Activated CD4-positive, alpha-beta T cell treated with anti-CD3 and anti-CD28 coated beads for 36 hours (primary cell): ENCODE results near the gene C19orf25. TPM values are rescaled to one million over a fixed set of nuclear protein-coding genes. Genes with fewer than 3 reads are reported as not detected.

Experiments used
- ATAC-seq: fragments of 200-7000 bp; cut with Tn5 transposase; one replicate; pipeline ENCODE4 v1.10.0; 2021; ENCODE audit warnings: mild to moderate bottlenecking, moderate library complexity
- CTCF ChIA-PET: fragments of 350-600 bp; sonication (Branson Sonifier 250); formaldehyde crosslinking; loops from one replicate; lab custom pipeline; 2021; ENCODE audit warnings: antibody characterized with exemption; lab: Charles Lee
- POLR2A ChIA-PET: fragments of 350-600 bp; sonication (Branson Sonifier 250); formaldehyde crosslinking; loops from one replicate; lab custom pipeline; 2021; ENCODE audit warnings: antibody characterized with exemption, inconsistent platforms; lab: Charles Lee
- DNase-seq: peaks from one replicate; pipeline ENCODE4 v3.0.0-alpha.2; 2020
- H3K27ac Mint-ChIP-seq: one replicate; pipeline ENCODE4 v1.8.0; 2021; ENCODE audit warnings: mixed read lengths
- H3K27me3 Mint-ChIP-seq: one replicate; pipeline ENCODE4 v1.8.0; 2021; ENCODE audit warnings: mixed read lengths
- H3K36me3 Mint-ChIP-seq: one replicate; pipeline ENCODE4 v1.8.0; 2021; ENCODE audit warnings: low read depth, mixed read lengths
- H3K4me1 Mint-ChIP-seq: one replicate; pipeline ENCODE4 v1.8.0; 2021; ENCODE audit warnings: mixed read lengths
- H3K4me3 Mint-ChIP-seq: one replicate; pipeline ENCODE4 v1.8.0; 2021; ENCODE audit warnings: mild to moderate bottlenecking, moderate library complexity, mixed read lengths
- H3K9me3 Mint-ChIP-seq: one replicate; pipeline ENCODE4 v1.8.0; 2021; ENCODE audit warnings: low read depth, mixed read lengths
- intact Hi-C, 2 experiments: fragments of 100-400 bp; cut with DNase I in 1 of 2; cut with micrococcal nuclease in 1 of 2; formaldehyde crosslinking; loops; one replicate each; pipeline versions ENCODE4 v1.14.2 to v1.15.1; 2022 to 2024; cut with DNase I, micrococcal nuclease
- total RNA-seq, 2 experiments: library from RNA; stranded (reverse); gene quantifications; one replicate each; pipeline ENCODE4 v1.2.3, GENCODE V29; 2021

The C19orf25 gene
- total RNA-seq, 2 experiments from 2014 or later, result 19.9 to 26.9 TPM

GRCh38 chr19:1492474-1493006 lies 13.5 kb upstream of the C19orf25 start:
- Mint-ChIP-seq H3K4me3 (no peak overlapping the region), H3K4me1 (peaks cover 9% of the 10 kb centered on the region), H3K27ac (no peak overlapping the region), H3K27me3 (peaks cover 3% of the 10 kb centered on the region), H3K36me3 (no peaks in the 10 kb centered on the region), H3K9me3 (no peaks in the 10 kb centered on the region)
- intact Hi-C loops, result no loop called here
- DNase-seq (no peak), ATAC-seq (no peak)
- ChIA-PET CTCF (interaction anchor here (0.6 kb wide), 1 partner anchor 13 kb away, joined by 4 read pairs; no protein-coding TSS in a partner anchor), POLR2A (no interaction called here)

GRCh38 chr19:1491849-1492170 lies 12.8 kb upstream of the C19orf25 start:
- ChIA-PET POLR2A (interaction anchor here (0.6 kb wide), 1 partner anchor 112 kb away, joined by 8 read pairs; no protein-coding TSS in a partner anchor), CTCF (interaction anchor here (0.6 to 1.4 kb wide), 3 partner anchors 10 to 14 kb away, joined by 3 to 4 read pairs (median 3); no protein-coding TSS in a partner anchor)
- H3K27ac Mint-ChIP-seq, result no peak overlapping the region
- H3K36me3 Mint-ChIP-seq, result no peaks in the 10 kb centered on the region
- peaks cover 9% of the 10 kb centered on the region for H3K4me1 Mint-ChIP-seq
- H3K4me3 Mint-ChIP-seq, result peak overlapping the region; percentile 63
- H3K27me3 Mint-ChIP-seq, result peaks cover 3% of the 10 kb centered on the region
- no peaks in the 10 kb centered on the region for H3K9me3 Mint-ChIP-seq
- ATAC-seq, result no peak
- intact Hi-C loops, result loop anchor here in 1 of 2 experiments (1.0 to 2.0 kb wide), 4 partner anchors 113 to 695 kb away; partner anchors contain the start of genes PTBP1, RNU6-2, TMEM259 and UQCR11
- DNase-seq, result no peak

- peaks cover 9% of the 10 kb centered on the region for H3K4me1 Mint-ChIP-seq
These were observed 12.3 kb upstream of the C19orf25 start, which contains the start of gene REEP6 for GRCh38 chr19:1491114-1491848. TSS of gene REEP6 (plus strand) at chr19:1491181. CDS start at chr19:1491270, 89 bp downstream.

GRCh38 chr19:1490311-1491113 lies 11.5 kb upstream of the C19orf25 start, which contains the start of gene PCSK4:
TSS of gene PCSK4 (minus strand) at chr19:1490350. CDS start at chr19:1490346, 4 bp downstream.
- peak; percentile 99 for DNase-seq
- peaks cover 3% of the 10 kb centered on the region for H3K27me3 Mint-ChIP-seq
- peak within 1 kb of the TSS; percentile 66 for H3K27ac Mint-ChIP-seq
- H3K4me1 Mint-ChIP-seq, result peaks cover 9% of the 10 kb centered on the region
- ATAC-seq, result peak; percentile 92
- no peaks in the 10 kb centered on the region for H3K9me3 Mint-ChIP-seq
- no peaks in the 10 kb centered on the region for H3K36me3 Mint-ChIP-seq
- ChIA-PET POLR2A (interaction anchor here (0.6 to 1.3 kb wide), 4 partner anchors 13 to 221 kb away, joined by 3 to 7 read pairs (median 4); partner anchors contain the start of gene CIRBP), CTCF (interaction anchor here (0.7 to 1.4 kb wide), 3 partner anchors 15 to 45 kb away, joined by 3 to 4 read pairs (median 4); no protein-coding TSS in a partner anchor)
- intact Hi-C loops, result loop anchor here (1.0 to 2.0 kb wide), 20 partner anchors 11 to 694 kb away; partner anchors contain the start of genes C19orf25 (in 2 of the 2), ADAMTSL5 (in 1 of the 2), ATP8B3 (in 1 of the 2) and CIRBP (in 1 of the 2)
- peak within 1 kb of the TSS; percentile 72 for H3K4me3 Mint-ChIP-seq

More at GRCh38 chr19:1491114-1491848, 12.3 kb upstream of the C19orf25 start, which contains the start of gene REEP6:
- intact Hi-C loops, result loop anchor here in 1 of 2 experiments (1.0 to 2.0 kb wide), 4 partner anchors 114 to 694 kb away; partner anchors contain the start of genes PTBP1, RNU6-2, TMEM259 and UQCR11
- POLR2A ChIA-PET, result interaction anchor here (0.6 to 1.3 kb wide), 4 partner anchors 108 to 222 kb away, joined by 3 to 8 read pairs (median 6); partner anchors contain the start of gene CIRBP
- no peaks in the 10 kb centered on the region for H3K9me3 Mint-ChIP-seq
- H3K4me3 Mint-ChIP-seq, result peak within 1 kb of the TSS; percentile 72
- H3K27ac Mint-ChIP-seq, result peak within 1 kb of the TSS; percentile 66
- no peaks in the 10 kb centered on the region for H3K36me3 Mint-ChIP-seq
- no peak for DNase-seq
- no peak for ATAC-seq
- peaks cover 3% of the 10 kb centered on the region for H3K27me3 Mint-ChIP-seq
- CTCF ChIA-PET, result interaction anchor here (0.6 to 1.4 kb wide), 3 partner anchors 11 to 16 kb away, joined by 3 to 4 read pairs (median 3); no protein-coding TSS in a partner anchor

- no peak for ATAC-seq
- peaks cover 9% of the 10 kb centered on the region for H3K4me1 Mint-ChIP-seq
- peak overlapping the region; percentile 72 for H3K4me3 Mint-ChIP-seq
- H3K27me3 Mint-ChIP-seq, result peaks cover 3% of the 10 kb centered on the region
- intact Hi-C loops, result loop anchor here (1.0 to 2.0 kb wide), 18 partner anchors 10 to 693 kb away; partner anchors contain the start of genes C19orf25 (in 2 of the 2), ADAMTSL5 (in 1 of the 2), ATP8B3 (in 1 of the 2) and CIRBP (in 1 of the 2)
- no peaks in the 10 kb centered on the region for H3K9me3 Mint-ChIP-seq
- DNase-seq, result no peak
- POLR2A ChIA-PET, result no interaction called here
- CTCF ChIA-PET, result interaction anchor here (0.7 kb wide), 1 partner anchor 44 kb away, joined by 4 read pairs; no protein-coding TSS in a partner anchor
- no peaks in the 10 kb centered on the region for H3K36me3 Mint-ChIP-seq
- H3K27ac Mint-ChIP-seq, result no peak overlapping the region
These were observed 10.7 kb upstream of the C19orf25 start for GRCh38 chr19:1489463-1490310.

GRCh38 chr19:1488282-1488601 lies 9.2 kb upstream of the C19orf25 start:
- CTCF ChIA-PET, result no interaction called here
- peaks cover 3% of the 10 kb centered on the region for H3K27me3 Mint-ChIP-seq
- no peak overlapping the region for H3K27ac Mint-ChIP-seq
- peaks cover 9% of the 10 kb centered on the region for H3K4me1 Mint-ChIP-seq
- no peaks in the 10 kb centered on the region for H3K36me3 Mint-ChIP-seq
- POLR2A ChIA-PET, result no interaction called here
- no peak for DNase-seq
- H3K9me3 Mint-ChIP-seq, result no peaks in the 10 kb centered on the region
- H3K4me3 Mint-ChIP-seq, result no peak overlapping the region
- no peak for ATAC-seq
- intact Hi-C loops, result no loop called here

GRCh38 chr19:1487576-1488281 lies 8.7 kb upstream of the C19orf25 start:
- no peak overlapping the region for H3K27ac Mint-ChIP-seq

GRCh38 chr19:1486720-1487575 lies 7.9 kb upstream of the C19orf25 start:
- ATAC-seq (no peak), DNase-seq (no peak)
- no peak overlapping the region for H3K27ac Mint-ChIP-seq
- peaks cover 8% of the 10 kb centered on the region for H3K4me1 Mint-ChIP-seq
- ChIA-PET CTCF (no interaction called here), POLR2A (no interaction called here)
- no peaks in the 10 kb centered on the region for H3K9me3 Mint-ChIP-seq
- intact Hi-C loops, result no loop called here
- H3K27me3 Mint-ChIP-seq, result peaks cover 3% of the 10 kb centered on the region
- H3K36me3 Mint-ChIP-seq, result no peaks in the 10 kb centered on the region
- H3K4me3 Mint-ChIP-seq, result no peak overlapping the region

More at GRCh38 chr19:1487576-1488281, 8.7 kb upstream of the C19orf25 start:
- intact Hi-C loops, result no loop called here
- Mint-ChIP-seq H3K27me3 (peaks cover 3% of the 10 kb centered on the region), H3K4me3 (no peak overlapping the region), H3K4me1 (peaks cover 9% of the 10 kb centered on the region), H3K9me3 (no peaks in the 10 kb centered on the region), H3K36me3 (no peaks in the 10 kb centered on the region)
- POLR2A ChIA-PET, result no interaction called here
- DNase-seq (no peak), ATAC-seq (no peak)
- CTCF ChIA-PET, result no interaction called here

GRCh38 chr19:1483979-1484428 lies 5.0 kb upstream of the C19orf25 start:
- no peak for ATAC-seq
- ChIA-PET POLR2A (no interaction called here), CTCF (no interaction called here)
- Mint-ChIP-seq H3K27ac (no peak overlapping the region), H3K27me3 (no peaks in the 10 kb centered on the region), H3K36me3 (peaks cover 1% of the 10 kb centered on the region), H3K4me3 (no peak overlapping the region), H3K4me1 (peaks cover under 1% of the 10 kb centered on the region), H3K9me3 (no peaks in the 10 kb centered on the region)
- intact Hi-C loops, result no loop called here
- DNase-seq, result no peak
